ENCODE measurements around the gene NIM1K.

The NIM1K gene

GRCh38 chr5:43215073-43215631 is 23.1 kb downstream of the NIM1K start:
- no peak for DNase-seq
- in situ Hi-C loops (cut with HindIII; ENCODE audit: low pct_ligation_motif_present, low pct_unique_long_range_greater_than_20kb, low sequenced_read_pairs): no loop called here

DNA sequence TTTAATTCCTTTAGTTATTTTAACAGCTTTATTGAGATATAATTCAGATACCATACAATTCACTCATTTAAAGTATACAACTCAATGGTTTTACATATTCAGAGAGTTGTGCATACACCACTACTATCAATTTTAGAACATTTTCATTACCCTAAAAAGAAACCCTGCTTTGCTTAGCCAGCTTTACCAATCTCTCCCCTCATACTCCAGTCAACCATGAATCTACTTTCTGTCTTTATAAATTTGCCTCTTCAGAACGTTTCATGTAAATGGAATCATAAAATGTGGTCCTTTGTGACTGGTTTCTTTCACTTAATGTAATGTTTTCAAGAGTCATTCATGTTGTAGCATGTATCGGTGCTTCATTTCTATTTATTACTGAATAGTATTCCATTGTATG is 24.9 kb downstream of the NIM1K start:
- no peak for DNase-seq
- in situ Hi-C loops (cut with HindIII; ENCODE audit: low pct_ligation_motif_present, low pct_unique_long_range_greater_than_20kb, low sequenced_read_pairs): no loop called here

DNA sequence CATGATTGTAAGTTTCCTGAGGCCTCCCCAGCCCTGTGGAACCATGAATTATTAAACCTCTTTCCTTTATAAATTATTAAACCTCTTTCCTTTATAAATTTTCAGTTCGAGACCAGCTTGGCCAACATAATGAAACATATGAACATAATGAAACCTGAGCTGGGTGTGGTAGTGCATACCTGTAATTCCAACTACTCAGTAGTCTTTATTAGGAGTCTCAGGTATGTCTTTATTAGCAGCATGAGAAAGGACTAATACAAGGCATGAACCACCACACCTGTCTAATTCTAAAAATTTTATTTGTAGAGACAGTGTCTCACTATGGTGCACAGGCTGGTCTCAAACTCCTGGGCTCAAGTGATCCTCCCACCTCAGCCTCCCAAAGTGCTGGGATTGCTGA is 27.1 kb downstream of the NIM1K start:
- in situ Hi-C loops (cut with HindIII; ENCODE audit: low pct_ligation_motif_present, low pct_unique_long_range_greater_than_20kb, low sequenced_read_pairs): no loop called here
- no peak for DNase-seq

DNA sequence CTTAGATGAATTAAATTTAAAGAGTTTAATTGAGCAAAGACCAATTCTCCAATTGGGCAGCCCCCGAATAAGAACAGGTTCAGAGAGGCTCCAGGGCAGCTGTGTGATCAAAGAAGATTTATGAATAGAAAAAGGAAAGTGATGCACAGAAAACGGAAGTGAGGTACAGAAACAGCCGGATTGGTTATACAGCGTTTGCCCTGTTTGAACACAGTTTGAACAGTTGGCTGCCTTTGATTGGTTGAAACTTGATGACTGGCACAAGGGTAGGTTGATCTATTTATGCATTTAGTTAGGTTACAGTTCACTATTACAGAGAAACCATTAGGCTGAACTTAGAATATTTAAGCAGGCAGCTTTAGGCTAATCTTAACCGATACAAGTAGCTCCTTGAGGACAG is 29.5 kb downstream of the NIM1K start:
- in situ Hi-C loops (cut with HindIII; ENCODE audit: low pct_ligation_motif_present, low pct_unique_long_range_greater_than_20kb, low sequenced_read_pairs): no loop called here
- no peak for DNase-seq

DNA sequence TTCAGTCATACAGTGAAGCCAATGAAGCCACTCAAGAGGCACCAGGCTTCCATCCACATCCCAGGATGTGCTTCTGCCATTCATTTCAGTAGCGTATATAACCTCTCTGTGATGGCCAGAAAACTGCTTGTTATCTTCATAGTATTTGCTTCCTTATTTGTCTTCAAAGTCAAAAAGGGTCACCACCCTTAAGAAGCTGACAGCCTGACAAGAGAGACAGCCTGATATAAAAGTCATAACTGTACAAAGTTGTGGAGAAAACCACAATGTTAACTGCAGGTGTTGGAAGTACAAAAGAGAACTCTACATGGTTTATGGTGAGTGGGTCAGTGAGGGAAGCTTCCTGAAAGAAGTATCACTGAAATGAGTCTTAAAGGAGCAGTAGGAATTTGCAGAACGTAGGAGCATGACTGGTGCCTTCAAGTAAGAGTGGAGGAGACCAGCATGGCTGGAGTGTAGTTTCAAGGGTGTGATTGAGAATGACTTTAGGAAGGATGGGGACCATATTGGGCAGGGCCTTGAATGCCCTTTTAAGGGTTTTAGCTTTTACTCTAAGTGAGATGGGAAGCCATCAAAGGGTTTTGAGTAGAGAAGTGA is 33.7 kb downstream of the NIM1K start:
- no peak for DNase-seq
- in situ Hi-C loops (cut with HindIII; ENCODE audit: low pct_ligation_motif_present, low pct_unique_long_range_greater_than_20kb, low sequenced_read_pairs): no loop called here

DNA sequence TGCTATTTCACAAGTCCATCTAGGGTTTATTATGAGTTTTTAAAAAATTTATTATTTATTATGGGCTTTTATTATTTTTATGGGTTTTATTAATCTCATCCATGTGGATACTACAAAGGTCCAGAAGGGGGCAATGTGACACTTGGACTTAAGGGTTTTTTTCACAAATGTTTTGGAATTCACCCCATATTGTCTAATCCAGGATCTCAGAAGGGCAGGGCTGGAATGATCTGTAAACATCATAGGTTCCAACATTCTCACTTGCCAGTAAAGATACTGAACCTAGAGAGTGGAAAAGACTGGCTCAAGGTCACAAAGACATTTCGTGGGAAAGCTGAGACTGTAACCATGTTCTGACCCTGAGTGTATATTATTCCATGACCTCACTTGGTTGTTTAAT is 35.6 kb downstream of the NIM1K start:
- DNase-seq: peak; percentile 49
- in situ Hi-C loops (cut with HindIII; ENCODE audit: low pct_ligation_motif_present, low pct_unique_long_range_greater_than_20kb, low sequenced_read_pairs): no loop called here

DNA sequence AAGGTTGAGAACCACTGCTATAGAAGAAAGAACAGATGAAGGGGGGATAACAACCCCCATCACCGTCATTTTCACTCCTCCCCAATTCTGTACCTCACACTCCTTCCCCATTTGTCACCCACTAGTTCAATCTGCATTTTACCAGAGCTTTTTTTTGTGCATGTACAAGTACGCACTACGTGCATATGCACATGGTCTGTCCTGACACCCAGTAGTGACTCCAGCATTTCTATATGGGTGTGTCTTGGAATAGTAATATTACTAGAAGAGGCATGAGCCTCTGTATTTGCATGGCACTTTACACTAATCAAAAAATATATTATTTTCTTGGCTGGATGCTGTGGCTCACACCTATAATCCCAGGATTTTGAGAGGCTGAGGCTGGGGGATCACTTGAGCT is 38.7 kb downstream of the NIM1K start:
- in situ Hi-C loops (cut with HindIII; ENCODE audit: low pct_ligation_motif_present, low pct_unique_long_range_greater_than_20kb, low sequenced_read_pairs): no loop called here
- no peak for DNase-seq

DNA sequence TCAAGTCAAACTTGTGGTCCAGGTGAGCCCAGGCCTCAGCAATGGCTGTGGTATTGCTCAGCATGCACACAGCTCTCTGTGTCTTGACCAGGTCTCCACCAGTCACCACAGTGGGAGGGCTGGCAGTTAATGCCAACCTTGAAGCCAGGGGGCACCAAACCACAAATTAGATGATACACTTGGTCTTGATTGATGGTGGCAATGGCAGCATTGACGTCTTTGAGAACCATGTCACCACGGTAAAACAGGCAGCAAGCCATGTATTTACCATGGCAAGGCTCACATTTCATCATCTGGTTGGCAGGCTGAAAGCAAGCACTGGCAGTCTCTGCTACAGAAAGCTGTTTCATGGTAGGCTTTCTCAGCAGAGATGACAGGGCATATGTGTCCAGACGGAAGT is 40.0 kb downstream of the NIM1K start:
- peak; percentile 36 for DNase-seq
- in situ Hi-C loops (cut with HindIII; ENCODE audit: low pct_ligation_motif_present, low pct_unique_long_range_greater_than_20kb, low sequenced_read_pairs): no loop called here

DNA sequence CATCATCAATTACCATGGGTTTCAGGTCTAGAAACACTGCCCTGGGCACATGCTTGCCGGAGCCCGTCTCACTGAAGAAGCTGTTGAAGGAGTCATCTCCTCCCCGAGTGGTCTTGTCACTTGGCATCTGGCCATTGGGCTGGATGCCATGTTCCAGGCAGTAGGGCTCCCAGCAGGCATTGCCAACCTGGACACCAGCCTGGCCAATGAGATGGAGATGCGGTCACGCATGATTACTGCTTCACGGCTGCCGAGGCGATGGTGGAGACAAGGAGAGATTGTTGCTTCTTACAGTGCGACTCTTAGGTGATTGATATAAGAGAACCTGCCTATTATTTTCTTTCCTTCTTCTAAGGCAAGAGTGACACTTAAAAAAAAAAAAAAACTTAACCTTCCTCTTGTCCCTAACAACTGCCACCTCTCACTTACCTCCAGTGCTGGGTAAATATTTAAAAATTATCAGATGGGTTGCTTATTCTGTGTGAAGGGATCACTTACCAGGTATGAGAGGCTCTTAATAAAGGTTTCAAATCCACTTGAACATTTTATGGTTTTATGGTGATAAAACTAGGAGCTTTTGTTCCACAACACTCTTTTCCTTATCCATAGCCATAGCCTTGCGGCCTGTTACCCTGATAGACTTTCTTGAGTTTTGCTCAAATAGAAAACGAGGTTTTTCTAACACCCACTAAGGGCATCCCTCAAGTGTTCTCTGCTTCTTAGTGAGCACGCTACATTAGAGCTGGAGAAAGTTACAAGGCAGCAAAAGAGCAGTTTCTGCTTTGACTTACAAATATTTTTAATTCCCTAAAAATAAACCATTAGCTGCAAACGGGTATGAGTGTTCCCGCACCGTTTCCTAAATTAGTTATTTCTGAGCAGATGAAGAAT is 41.2 kb downstream of the NIM1K start:
- in situ Hi-C loops (cut with HindIII; ENCODE audit: low pct_ligation_motif_present, low pct_unique_long_range_greater_than_20kb, low sequenced_read_pairs): no loop called here
- no peak for DNase-seq

DNA sequence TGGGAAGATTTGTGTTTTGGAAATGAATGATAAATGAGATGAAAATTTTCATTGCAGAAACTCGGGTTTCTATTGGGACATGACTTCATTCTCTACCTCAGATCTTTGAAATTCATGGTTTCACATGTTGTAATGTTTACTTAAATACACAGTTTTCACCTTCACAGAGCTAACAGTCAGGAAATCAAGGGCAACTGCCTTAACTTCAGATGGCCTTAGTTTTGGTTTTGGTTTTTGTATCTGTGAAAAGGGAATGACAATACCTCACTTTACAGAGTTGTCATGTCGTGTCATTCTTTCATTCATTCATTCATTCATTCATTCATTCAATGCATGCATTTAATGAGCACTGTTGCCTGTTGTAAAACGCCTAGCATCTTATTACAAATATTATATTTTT is 41.9 kb downstream of the NIM1K start:
- in situ Hi-C loops (cut with HindIII; ENCODE audit: low pct_ligation_motif_present, low pct_unique_long_range_greater_than_20kb, low sequenced_read_pairs): no loop called here

DNA sequence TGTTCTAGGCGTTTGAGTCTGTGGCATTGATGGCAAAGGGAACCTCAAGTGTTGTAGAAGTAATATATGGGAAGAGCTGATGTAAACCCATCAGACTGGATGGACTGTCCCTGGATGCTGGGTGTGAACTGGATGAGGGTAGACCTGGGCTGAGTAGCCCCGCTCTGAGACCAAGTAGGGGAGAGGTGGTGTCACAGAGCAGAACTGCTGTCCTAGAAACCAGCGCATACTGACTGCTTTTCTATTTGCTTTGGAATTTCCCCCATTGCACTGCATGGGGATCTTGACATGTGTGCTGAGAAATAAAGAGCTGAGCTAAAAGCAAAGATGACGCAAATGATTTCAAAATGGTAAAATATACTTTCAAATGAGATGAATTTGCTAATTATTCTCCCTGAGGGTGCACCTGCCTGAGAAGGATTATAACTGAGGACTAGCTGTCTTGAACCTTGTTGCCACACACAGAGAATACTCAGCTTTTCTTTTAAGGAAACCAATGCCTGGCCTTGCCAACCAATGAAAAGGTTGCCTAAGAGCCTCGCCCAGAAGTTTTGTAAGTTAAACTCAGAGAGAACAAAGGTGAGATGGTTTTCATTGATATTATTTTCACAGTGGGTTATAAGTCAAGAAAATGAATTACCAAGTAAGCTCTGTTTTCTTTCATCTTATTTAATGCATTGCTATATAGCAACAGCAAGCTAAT is 44.8 kb downstream of the NIM1K start:
- in situ Hi-C loops (cut with HindIII; ENCODE audit: low pct_ligation_motif_present, low pct_unique_long_range_greater_than_20kb, low sequenced_read_pairs): no loop called here
- no peak for DNase-seq

More for the DNA sequence above, 41.9 kb downstream of the NIM1K start:
- no peak for DNase-seq

DNA sequence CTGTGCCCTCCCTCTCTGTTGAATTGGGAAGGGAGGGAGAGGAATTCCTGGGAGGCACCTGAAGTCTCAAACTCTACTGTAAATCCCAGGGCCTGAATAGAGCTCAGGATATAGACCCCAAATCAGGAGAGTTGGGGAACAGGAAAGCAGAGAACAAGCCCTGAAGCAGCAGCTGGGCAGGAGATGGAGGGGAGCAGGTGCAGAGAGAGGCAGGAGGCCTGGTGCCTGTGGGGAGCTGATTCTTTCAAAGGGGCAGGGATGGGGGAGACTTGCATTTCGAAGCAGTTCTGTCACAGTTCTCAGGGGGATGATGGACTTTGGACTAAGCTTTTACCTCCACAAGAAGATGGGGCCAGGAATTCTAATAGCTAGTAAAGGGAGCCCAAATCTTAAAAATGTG is 50.2 kb downstream of the NIM1K start:
- DNase-seq: no peak
- in situ Hi-C loops (cut with HindIII; ENCODE audit: low pct_ligation_motif_present, low pct_unique_long_range_greater_than_20kb, low sequenced_read_pairs): no loop called here

DNA sequence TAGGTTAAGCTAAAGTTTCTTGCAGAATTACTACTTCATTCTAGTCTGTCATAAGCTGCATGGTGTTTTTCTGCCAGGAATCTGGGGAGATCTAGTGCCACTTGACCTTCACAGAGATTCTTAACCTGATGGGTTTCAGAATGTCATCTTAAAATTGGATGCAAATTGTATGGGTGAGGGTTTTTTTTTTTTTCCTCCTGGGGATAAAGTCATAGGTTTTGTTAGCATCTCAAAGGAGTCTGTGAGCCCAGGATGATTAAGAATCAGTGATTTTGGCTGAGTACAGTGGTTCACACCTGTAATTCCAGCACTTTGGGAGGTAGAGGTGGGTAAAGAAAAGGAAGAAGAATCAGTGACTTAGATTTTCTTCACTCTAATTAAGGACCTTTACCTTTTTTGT is 51.2 kb downstream of the NIM1K start:
- in situ Hi-C loops (cut with HindIII; ENCODE audit: low pct_ligation_motif_present, low pct_unique_long_range_greater_than_20kb, low sequenced_read_pairs): no loop called here
- DNase-seq: no peak

DNA sequence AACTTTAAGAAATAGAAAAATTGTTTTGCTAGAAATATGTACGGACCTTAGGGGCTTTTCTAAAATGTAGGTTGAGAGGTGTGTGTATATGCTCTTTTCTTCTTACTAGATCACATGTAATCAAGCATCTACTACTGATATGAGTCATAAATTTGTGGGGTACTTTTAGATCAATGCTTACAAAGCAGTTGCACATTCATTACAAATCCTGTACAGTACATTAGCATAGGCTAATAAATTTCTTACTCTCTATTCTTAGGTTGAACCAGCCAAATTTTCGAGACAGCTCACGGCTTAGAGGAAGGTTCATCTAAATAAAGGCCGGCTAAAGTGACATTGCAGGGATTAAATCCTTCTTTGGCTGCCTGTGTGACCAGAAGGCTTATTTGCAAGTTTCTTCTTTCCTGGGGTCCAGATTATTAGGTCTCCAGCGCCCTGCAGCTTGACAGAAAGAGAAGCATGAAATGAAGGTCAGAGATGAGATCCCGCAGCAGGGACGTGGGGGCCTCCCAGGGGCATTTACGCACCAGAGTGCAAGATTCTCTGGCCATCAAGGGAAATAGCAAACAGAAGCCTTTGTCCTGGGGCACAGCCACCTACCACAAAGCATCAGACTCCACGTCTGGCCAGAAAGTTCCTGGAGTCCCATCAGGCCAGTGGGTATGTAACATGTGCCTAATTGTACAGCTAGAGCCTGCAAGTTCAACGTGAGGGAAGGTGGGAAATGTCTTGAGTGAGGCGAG is 53.0 kb downstream of the NIM1K start:
- no peak for DNase-seq
- in situ Hi-C loops (cut with HindIII; ENCODE audit: low pct_ligation_motif_present, low pct_unique_long_range_greater_than_20kb, low sequenced_read_pairs): no loop called here

GRCh38 chr5:43245724-43246385 is 53.8 kb downstream of the NIM1K start:
- in situ Hi-C loops (cut with HindIII; ENCODE audit: low pct_ligation_motif_present, low pct_unique_long_range_greater_than_20kb, low sequenced_read_pairs): no loop called here
- no peak for DNase-seq

DNA sequence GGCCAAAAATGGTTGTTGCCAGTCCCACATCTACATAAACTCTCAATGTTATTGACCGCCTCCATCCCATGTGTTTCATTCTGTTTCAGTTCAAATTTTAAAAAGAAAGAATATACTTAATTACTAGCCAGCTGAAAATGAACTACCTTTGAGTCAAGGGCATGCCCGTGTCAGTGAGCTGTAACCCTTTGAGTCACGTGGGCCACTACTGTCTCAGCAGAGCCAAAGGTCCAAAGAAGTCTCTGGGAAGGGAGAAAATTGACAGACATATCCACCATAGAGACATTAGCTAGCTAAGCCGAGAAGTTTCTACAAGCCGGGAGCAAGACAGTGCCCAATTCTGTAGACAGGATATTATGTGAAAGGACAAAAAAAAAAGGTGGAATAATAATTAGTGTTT is 59.7 kb downstream of the NIM1K start:
- in situ Hi-C loops (cut with HindIII; ENCODE audit: low pct_ligation_motif_present, low pct_unique_long_range_greater_than_20kb, low sequenced_read_pairs): no loop called here
- DNase-seq: no peak

DNA sequence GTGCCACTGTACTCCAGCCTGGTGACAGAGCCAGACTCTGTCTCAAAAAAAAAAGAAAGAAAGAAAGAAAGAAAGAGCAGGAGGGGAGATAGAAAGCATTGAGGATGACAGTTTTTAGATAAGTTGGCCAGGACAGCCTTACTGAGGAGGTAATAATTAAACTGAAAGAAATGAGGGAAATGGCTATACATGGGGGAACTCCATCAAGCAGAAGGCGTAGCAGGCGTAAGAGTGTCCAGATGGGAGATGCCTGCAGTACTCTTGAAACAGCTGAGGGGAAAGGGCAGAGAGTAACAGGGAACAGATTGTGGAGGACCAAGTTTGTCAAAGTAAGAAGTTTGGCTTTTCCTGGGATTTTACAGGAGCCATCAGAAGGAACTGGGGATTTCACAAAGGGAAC is 63.7 kb downstream of the NIM1K start:
- in situ Hi-C loops (cut with HindIII; ENCODE audit: low pct_ligation_motif_present, low pct_unique_long_range_greater_than_20kb, low sequenced_read_pairs): no loop called here
- no peak for DNase-seq

DNA sequence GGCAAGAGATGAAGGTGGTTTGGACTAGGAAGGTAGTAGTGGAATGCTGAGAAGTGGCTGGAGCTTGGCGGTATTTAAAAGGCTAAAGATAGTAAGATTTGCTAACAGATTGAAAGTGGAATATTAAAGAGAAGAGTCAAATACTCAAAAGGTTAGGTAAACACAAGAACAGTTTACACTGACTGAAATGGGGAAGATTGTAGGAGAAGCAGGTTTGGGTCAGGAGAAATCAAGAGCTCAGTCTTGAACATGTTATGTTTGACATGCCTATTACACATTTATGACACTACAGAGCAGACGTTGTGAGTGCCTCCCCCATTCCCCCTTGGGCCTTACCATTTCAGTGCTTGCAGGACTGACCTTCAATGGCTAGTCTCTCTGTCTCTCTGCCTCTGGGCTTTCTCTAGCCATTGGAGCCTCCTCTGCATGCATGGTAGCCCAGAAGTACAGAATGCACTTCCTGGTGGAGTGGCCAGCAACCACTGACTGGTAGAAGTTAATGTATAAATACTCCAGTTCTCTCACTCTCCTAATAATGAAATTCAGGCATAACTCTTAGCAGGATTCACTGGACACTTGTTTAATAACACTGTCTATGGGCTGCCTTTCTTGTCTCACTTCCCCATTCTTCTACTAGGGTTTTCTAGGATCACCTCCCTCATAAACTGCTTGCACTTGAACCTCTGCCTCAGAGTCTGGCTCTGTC is 64.4 kb downstream of the NIM1K start:
- peak; percentile 22 for DNase-seq
- in situ Hi-C loops (cut with HindIII; ENCODE audit: low pct_ligation_motif_present, low pct_unique_long_range_greater_than_20kb, low sequenced_read_pairs): no loop called here

Measured in ACHN (cell line).